Measurements from ENCODE around the gene CLDN2. TPM values are rescaled to one million over a fixed set of nuclear protein-coding genes. Genes with fewer than 3 reads are reported as not detected.

CLDN2 gene
- total RNA-seq, 2 donors from 2014 or later: not detected

- Histone ChIP-seq H3K27ac (ENCODE audit: low read depth, low read length) (no peak overlapping the region), H3K27me3 (ENCODE audit: control insufficient read depth, insufficient read depth, low read length, poor library complexity, severe bottlenecking) (no peaks in the 10 kb centered on the region), H3K36me3 (ENCODE audit: control insufficient read depth, insufficient read depth, low read length) (no peaks in the 10 kb centered on the region), H3K4me1 (ENCODE audit: control insufficient read depth, insufficient read depth, low read length) (no peaks in the 10 kb centered on the region), H3K9me3 (ENCODE audit: control insufficient read depth, low read length) (no peaks in the 10 kb centered on the region), H3K4me3 (ENCODE audit: low read length) (no peak overlapping the region), H3K9ac (ENCODE audit: extremely low read depth, low read length, poor library complexity, severe bottlenecking) (no peak overlapping the region)
- Mint-ChIP-seq H3K27me3 (ENCODE audit: insufficient read depth) (no peaks in the 10 kb centered on the region), H3K9me3 (peaks cover 23% of the 10 kb centered on the region), H3K4me3 (no peak overlapping the region), H3K36me3 (ENCODE audit: low read depth) (no peaks in the 10 kb centered on the region), H3K4me1 (no peaks in the 10 kb centered on the region), H3K27ac (no peak overlapping the region)
- WGBS, 2 experiments (ENCODE audit: insufficient coverage in 1 of 2, insufficient read length in 1 of 2): no CpG with 5 or more reads among the region's 1 CpG
- TF ChIP-seq CTCF (conservative IDR thresholded peaks at IDR 0.05): no peak
- no peak for DNase-seq
Measured at GRCh38 chrX:106955004-106955772, 35.0 kb downstream of the CLDN2 start.

DNA sequence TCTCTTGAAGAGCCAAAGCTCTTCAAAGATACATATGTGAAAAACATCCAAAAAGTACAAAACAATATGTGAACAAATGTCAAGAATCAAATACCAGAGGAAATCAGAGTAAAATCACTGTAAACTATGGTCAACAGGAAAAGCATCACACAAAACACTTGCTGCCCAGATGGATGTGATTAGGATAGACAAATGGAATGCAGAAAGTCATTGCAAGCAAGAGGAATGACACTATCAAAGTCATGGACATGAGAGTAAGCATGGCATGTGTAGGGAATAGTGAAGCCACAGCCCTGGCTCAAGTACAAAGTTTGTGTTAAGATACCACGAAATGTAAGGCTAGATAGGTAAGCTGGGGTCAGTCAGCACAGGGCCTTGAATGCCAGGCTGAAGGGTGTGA is 37.7 kb downstream of the CLDN2 start:
- peaks cover 6% of the 10 kb centered on the region for H3K36me3 ChIP-seq (ENCODE audit: control insufficient read depth, insufficient read depth, low read length)
- DNase-seq: no peak
- WGBS, 2 experiments (ENCODE audit: insufficient coverage in 1 of 2, insufficient read length in 1 of 2): 91% methylated on average over 1 of the region's 1 CpG; no CpG with 5 or more reads in 1 of the 2 experiments
- no peaks in the 10 kb centered on the region for H3K36me3 Mint-ChIP-seq (ENCODE audit: low read depth)
- H3K4me3 Mint-ChIP-seq: no peak overlapping the region
- H3K4me3 ChIP-seq (ENCODE audit: low read length): no peak overlapping the region
- no peaks in the 10 kb centered on the region for H3K27me3 ChIP-seq (ENCODE audit: control insufficient read depth, insufficient read depth, low read length, poor library complexity, severe bottlenecking)
- no peaks in the 10 kb centered on the region for H3K9me3 ChIP-seq (ENCODE audit: control insufficient read depth, low read length)
- H3K27ac ChIP-seq (ENCODE audit: low read depth, low read length): no peak overlapping the region
- H3K27me3 Mint-ChIP-seq (ENCODE audit: insufficient read depth): no peaks in the 10 kb centered on the region
- H3K27ac Mint-ChIP-seq: no peak overlapping the region
- TF ChIP-seq CTCF (conservative IDR thresholded peaks at IDR 0.05): no peak
- H3K4me1 ChIP-seq (ENCODE audit: control insufficient read depth, insufficient read depth, low read length): no peaks in the 10 kb centered on the region
- no peak overlapping the region for H3K9ac ChIP-seq (ENCODE audit: extremely low read depth, low read length, poor library complexity, severe bottlenecking)
- H3K9me3 Mint-ChIP-seq: peaks cover 27% of the 10 kb centered on the region
- no peaks in the 10 kb centered on the region for H3K4me1 Mint-ChIP-seq

GRCh38 chrX:106959901-106960300 is 39.7 kb downstream of the CLDN2 start:
- peaks cover 6% of the 10 kb centered on the region for H3K36me3 ChIP-seq (ENCODE audit: control insufficient read depth, insufficient read depth, low read length)
- no peak overlapping the region for H3K4me3 ChIP-seq (ENCODE audit: low read length)
- 77% methylated on average over 2 of the region's 2 CpGs; no CpG with 5 or more reads in 1 of the 2 experiments for WGBS, 2 experiments (ENCODE audit: insufficient coverage in 1 of 2, insufficient read length in 1 of 2)
- H3K27ac ChIP-seq (ENCODE audit: low read depth, low read length): no peak overlapping the region
- peaks cover 3% of the 10 kb centered on the region for H3K36me3 Mint-ChIP-seq (ENCODE audit: low read depth)
- peak; percentile 36 for DNase-seq
- H3K4me1 ChIP-seq (ENCODE audit: control insufficient read depth, insufficient read depth, low read length): no peaks in the 10 kb centered on the region
- no peak overlapping the region for H3K27ac Mint-ChIP-seq
- H3K4me3 Mint-ChIP-seq: no peak overlapping the region
- H3K9me3 ChIP-seq (ENCODE audit: control insufficient read depth, low read length): no peaks in the 10 kb centered on the region
- no peaks in the 10 kb centered on the region for H3K27me3 ChIP-seq (ENCODE audit: control insufficient read depth, insufficient read depth, low read length, poor library complexity, severe bottlenecking)
- H3K27me3 Mint-ChIP-seq (ENCODE audit: insufficient read depth): no peaks in the 10 kb centered on the region
- H3K9ac ChIP-seq (ENCODE audit: extremely low read depth, low read length, poor library complexity, severe bottlenecking): no peak overlapping the region
- peaks cover 37% of the 10 kb centered on the region for H3K9me3 Mint-ChIP-seq
- no peaks in the 10 kb centered on the region for H3K4me1 Mint-ChIP-seq
- TF ChIP-seq CTCF (conservative IDR thresholded peaks at IDR 0.05): peak; percentile 57
